ENCODE measurements around the gene NPAS2.

The NPAS2 gene

DNA sequence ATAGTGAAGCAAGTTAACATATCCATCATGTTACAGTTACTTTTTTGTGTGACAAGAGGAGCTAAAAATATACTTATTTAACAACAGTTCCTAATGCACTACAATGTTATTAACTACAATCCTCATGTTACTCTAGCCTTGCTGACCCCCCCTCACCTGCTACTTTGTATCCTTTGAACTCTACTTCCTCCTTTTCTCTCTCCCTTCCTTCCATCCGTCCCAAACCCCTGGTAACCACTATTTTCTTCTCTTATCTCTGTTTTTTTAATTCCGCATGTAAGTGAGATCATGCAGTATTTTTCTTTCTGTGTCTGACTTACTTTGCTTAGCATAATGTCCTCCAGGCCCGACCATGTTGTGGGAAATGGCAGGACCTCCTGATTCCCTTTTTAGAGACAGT lies 59.4 kb downstream of the NPAS2 start:
- H3K4me3 ChIP-seq (replicated peaks; ENCODE audit: low read depth, low read length): no peak overlapping the region
- TF ChIP-seq, protein P1, sequence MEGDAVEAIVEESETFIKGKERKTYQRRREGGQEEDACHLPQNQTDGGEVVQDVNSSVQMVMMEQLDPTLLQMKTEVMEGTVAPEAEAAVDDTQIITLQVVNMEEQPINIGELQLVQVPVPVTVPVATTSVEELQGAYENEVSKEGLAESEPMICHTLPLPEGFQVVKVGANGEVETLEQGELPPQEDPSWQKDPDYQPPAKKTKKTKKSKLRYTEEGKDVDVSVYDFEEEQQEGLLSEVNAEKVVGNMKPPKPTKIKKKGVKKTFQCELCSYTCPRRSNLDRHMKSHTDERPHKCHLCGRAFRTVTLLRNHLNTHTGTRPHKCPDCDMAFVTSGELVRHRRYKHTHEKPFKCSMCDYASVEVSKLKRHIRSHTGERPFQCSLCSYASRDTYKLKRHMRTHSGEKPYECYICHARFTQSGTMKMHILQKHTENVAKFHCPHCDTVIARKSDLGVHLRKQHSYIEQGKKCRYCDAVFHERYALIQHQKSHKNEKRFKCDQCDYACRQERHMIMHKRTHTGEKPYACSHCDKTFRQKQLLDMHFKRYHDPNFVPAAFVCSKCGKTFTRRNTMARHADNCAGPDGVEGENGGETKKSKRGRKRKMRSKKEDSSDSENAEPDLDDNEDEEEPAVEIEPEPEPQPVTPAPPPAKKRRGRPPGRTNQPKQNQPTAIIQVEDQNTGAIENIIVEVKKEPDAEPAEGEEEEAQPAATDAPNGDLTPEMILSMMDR (IDR thresholded peaks at IDR 0.05; ENCODE audit: low read length, missing control alignments): no peak
- no peak for DNase-seq (ENCODE audit: low read depth)

DNA sequence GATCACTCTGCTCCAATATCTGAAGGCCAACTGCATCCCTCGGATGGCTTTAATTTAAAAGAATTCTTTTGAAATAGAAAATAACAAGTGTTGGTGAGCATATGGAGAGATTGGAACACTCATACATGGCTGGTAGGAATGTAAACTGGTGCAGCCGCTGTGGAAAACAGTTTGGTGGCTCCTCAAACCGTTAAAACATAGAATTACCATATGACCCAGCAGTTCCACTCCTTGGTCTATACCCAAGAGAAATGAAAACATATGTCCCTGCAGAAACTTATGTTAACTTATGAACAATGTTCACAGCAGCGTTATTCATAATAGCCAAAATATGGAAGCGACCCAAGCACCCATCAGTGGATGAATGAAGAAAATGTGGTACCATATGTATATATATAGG lies 60.1 kb downstream of the NPAS2 start:
- H3K4me3 ChIP-seq (replicated peaks; ENCODE audit: low read depth, low read length): no peak overlapping the region
- TF ChIP-seq, protein P1 (IDR thresholded peaks at IDR 0.05; ENCODE audit: low read length, missing control alignments): no peak
- no peak for DNase-seq (ENCODE audit: low read depth)

DNA sequence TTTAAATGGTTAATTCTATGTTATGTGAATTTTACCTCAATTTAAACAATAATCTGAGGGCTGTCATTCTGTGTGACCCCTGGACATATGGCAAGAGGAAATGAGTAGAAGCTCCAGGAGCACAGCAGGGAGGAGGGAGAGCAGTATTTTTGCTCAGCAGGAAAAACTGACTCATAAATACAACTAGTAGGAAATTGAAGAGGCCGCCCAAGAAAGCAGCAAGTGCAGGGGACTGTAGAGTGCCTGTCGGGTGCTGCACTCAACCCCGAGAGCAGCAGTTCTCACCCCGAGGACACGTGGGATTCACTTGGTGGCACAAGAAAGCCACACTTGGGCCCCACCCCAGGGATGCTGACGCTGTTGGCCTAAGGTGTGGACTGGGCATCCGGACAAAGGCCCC lies 60.8 kb downstream of the NPAS2 start:
- H3K4me3 ChIP-seq (replicated peaks; ENCODE audit: low read depth, low read length): no peak overlapping the region
- peak; percentile 55 for DNase-seq (ENCODE audit: low read depth)
- TF ChIP-seq, protein P1 (IDR thresholded peaks at IDR 0.05; ENCODE audit: low read length, missing control alignments): no peak

DNA sequence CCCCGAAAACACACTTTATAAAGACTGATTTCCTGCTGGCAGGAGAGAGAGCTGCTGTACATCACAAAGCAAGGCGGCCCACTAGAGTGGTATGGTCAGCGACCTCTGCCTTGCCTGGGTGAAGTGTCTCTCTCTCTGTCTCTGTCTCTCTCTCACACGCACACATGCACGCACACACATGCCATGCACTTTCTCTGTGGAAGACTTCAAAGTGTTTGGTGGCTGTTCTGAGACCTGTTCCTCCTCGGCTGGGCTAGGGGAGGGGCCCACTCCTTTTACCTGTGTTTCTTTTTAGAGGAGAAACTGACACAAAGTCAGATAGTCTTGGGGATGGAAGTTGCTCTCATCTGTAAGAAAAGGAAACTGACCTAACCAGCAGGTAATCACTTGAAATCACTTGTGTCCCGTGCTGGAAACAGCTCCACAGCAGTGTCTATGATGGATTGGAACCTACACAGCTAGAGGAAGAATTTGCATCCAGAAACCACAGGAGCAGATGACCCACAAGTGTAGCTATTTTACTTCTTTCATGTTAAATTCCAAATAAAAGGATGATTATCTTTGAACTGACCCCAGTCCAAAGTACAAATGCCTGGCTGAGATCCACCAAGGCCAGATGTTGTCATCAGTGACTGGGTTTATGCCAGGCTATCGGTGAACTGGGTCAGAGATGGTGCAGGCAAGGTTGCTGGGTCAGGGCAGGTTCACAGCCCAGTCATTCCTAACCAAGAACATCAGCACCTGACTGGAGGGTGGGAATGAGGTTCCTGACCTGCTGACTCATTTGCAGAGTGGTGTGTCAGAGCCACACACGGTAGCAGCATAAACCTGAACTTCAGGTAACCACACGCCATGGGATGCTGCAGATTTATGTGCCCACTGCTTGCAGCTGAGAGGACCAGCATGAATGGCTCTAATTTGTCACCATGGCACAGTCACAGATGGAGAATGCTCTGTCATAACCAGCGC lies 63.0 kb downstream of the NPAS2 start:
- no peak for DNase-seq (ENCODE audit: low read depth)
- H3K4me3 ChIP-seq (replicated peaks; ENCODE audit: low read depth, low read length): no peak overlapping the region
- TF ChIP-seq, protein P1 (IDR thresholded peaks at IDR 0.05; ENCODE audit: low read length, missing control alignments): no peak

DNA sequence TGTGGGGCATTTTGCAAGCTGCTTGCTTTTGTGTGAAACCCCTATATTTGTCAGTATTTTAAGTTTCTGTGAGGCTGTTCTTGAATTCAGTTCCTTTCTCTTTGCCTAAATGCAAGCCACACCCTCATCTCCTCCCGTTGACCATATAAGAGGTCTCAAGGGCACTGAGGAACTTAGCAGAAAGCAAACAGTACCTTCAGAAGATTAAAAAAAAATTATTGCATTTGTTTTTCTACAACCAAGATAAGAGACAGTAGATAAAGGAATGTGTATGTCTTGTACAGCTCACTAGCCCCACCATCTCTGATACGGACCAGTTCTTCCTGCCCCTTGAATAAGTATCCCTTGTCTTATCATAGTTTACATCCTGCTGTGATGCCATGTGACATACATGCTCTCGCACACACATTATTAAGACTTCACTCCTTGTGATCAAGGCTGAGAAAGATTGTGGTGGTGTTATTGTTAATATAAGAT lies 64.2 kb downstream of the NPAS2 start:
- no peak overlapping the region for H3K4me3 ChIP-seq (replicated peaks; ENCODE audit: low read depth, low read length)
- TF ChIP-seq, protein P1 (IDR thresholded peaks at IDR 0.05; ENCODE audit: low read length, missing control alignments): no peak
- peak; percentile 34 for DNase-seq (ENCODE audit: low read depth)

DNA sequence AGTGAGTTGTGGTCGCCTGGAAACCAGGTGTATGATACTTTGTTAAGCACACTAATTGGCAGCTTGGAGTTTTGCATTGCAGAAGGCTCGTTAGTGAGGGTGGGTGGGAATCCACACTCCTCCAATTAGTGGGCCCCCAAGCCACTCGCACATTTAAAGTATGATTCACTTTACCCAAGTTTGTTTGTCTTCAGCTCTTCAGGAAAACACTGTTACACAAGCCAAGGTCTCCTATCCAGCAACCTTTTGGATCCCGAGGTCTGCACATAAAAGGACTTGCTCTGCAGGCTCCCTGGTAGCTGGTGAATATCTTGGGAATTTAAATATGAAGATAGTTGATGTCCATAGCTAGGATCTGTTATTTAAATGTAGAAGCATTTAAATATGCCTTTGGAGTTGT lies 66.1 kb downstream of the NPAS2 start:
- DNase-seq (ENCODE audit: low read depth): no peak
- no peak overlapping the region for H3K4me3 ChIP-seq (replicated peaks; ENCODE audit: low read depth, low read length)
- TF ChIP-seq, protein P1 (IDR thresholded peaks at IDR 0.05; ENCODE audit: low read length, missing control alignments): no peak
